Hindlimb muscle (tissue), 1 donor: ENCODE data around the gene ZFR. TPM values are rescaled to one million over a fixed set of nuclear protein-coding genes. Genes with fewer than 3 reads are reported as not detected.
"Not testable (repeated sequence)": the region's sequence is repeated elsewhere in the genome, so short reads cannot be mapped to it uniquely, and the experiment has no call there.

Source experiments
- DNase-seq: peaks from one replicate; pipeline ENCODE4 v3.0.0-alpha.2; 2013
- polyA plus RNA-seq: library from polyadenylated mRNA; unstranded; fragments of 120-200 nt; gene quantifications from one replicate; pipeline ENCODE4 v1.2.1, GENCODE V29; 2013; ENCODE audit not compliant: insufficient read length

Gene ZFR
- polyA plus RNA-seq: 79.3 TPM

- peak; percentile 96 for DNase-seq
Observed at GRCh38 chr5:32444431-32445286, at the start of gene ZFR. TSS of gene ZFR (minus strand) at chr5:32444740. CDS start at chr5:32444658, 82 bp downstream.

DNA sequence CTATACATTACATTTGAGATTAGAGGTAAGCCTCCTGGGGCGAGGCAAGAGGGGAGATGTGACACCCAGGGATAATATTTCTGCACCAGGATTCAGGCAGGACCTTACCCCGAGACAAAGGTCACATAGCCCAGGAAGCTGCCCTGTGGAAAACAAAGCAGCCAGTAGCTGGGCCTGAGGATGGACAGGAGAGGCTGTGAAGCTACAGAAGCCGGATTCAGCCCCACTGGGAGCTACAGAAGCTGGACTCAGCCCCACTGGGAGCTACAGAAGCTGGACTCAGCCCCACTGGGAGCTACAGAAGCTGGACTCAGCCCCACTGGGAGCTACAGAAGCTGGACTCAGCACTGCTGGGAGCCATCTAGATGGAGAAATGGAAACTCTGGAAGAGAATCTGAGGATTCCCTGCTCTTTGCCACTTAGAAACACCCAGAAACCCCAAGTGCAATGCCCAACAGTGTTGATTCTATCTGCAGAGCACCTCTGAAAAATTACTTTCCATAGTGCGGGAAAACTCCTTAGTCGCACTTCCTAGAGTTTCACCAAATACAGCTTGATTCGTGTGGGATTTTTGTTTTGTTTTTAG lies 46.5 kb upstream of the ZFR start:
- DNase-seq: no peak

DNA sequence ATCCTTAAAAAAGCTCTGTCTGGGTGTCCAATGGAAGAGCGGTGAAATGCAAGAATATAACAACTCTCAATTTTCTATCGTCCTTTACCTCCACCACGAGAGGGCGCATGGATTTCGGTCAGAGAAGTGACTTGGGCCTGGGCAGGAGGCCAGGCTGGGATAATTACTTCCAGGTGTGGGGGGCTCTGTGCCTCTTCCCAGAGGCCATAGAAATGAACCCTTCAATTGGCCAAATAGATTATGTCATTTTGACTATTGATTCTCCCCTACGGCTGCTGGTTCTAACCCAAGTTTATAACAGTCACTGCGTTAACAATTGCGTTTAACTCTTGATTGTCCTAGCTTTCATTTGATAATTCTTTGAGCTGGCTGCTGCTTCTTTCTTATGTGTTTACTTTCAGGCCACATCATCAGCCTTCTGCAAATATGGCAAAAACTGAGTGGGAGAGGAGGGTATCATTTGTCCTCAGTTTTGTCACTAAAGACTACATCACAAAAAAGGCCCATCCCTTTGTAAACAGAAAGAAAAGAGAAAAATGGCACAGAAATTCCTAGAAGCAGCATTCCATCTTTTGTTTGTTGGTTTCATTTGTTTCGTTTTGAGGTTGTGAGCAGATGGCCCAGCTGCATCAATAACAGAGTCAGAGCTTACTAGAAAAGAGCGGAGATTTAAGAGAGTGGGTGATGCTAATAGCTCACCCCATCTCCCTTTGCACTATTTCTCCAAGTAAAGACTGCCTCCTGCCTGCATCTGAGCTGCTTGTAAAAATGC lies 45.4 kb upstream of the ZFR start:
- peak; percentile 97 for DNase-seq

GRCh38 chr5:32487424-32487823 lies 42.9 kb upstream of the ZFR start:
- no peak for DNase-seq

- no peak for DNase-seq
Observed at GRCh38 chr5:32487008-32487407, 42.5 kb upstream of the ZFR start.

GRCh38 chr5:32482193-32482592 lies 37.7 kb upstream of the ZFR start:
- DNase-seq: no peak

GRCh38 chr5:32479096-32479495 lies 34.6 kb upstream of the ZFR start:
- DNase-seq: no peak

DNA sequence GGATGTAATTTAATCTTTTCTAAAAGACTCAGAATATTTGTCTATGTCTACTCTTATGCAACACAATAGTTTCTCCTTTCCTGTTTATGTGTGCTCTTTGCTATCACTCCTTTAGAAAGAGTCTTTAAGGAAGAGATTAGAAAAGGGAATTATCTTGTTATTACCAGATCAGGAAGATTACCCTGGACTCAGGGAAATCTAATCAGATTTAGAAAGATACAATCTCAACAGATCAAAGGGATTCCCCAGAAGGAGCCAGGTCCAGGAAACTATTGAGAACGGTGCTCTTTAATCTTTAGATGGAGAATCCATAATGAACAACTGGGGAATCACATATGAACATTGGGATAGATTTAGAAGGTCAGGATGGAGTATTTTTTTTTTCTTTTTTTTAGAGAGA lies 32.4 kb upstream of the ZFR start:
- no peak for DNase-seq

DNA sequence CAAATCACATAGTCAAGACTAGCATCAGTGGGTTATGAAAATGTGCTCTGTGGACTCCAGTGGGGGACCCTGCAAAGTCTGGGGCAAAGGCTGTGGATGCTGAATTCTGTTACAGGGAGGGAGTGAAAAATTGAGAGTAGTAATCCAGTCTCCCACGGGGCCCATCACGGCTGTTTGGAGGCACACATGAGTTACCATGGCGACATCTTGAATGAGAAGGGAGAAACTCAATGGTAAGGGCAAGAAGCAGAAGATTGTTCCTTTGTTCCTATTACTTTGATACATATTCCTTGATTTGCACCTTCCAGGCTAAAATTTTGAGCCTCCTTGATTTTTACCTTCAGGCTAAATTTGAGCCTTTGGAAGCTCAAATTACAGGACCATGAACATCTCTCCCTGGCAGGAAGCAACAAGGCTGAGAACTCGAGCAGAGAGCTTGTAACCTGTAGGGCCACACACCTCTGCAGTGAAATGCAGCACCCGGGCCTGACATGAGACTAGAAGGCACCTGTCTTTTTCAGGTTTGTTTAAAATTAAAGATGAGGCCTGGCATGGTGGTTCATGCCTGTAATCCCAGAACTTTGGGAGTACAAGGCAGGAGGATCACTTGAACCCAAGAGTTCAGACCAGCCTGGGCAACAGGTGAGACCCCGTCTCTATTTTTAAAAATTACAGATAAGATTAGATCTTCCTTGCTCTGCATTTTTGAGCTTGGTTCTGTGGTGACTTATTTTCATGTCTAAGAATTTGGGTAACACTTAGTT lies 31.0 kb upstream of the ZFR start:
- peak; percentile 15 for DNase-seq

DNA sequence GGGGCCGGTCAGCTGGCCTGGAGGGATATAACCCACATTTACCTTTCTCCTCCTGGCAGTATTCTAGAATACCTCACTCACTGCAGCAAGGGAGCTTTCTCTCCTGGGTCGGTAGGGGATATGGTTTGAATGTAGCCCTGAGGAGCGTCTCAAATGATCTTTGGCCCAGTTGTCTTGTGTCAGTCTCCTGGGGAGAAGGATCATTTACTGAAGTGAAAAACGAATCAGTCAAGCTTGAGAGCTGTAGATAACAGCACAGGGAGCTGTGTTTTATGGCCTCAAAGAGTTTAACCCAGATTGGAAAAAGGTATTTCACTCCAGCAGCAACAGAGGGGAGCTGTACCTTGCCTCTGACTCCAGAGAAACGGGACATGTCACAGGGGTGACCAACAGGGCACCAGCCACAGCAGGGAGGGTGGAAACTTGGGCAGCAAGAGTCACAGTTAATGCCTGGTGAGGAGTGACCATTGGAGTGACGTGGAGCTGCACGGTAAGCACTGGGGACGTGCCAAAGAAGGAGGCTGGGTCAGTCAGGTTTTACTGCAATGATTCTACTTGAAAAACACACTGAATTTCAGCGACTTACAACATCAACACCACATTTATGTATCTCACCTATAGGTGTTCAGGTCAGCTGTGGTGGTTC lies 29.8 kb upstream of the ZFR start:
- no peak for DNase-seq

GRCh38 chr5:32473072-32473471 lies 28.5 kb upstream of the ZFR start:
- DNase-seq: no peak

DNA sequence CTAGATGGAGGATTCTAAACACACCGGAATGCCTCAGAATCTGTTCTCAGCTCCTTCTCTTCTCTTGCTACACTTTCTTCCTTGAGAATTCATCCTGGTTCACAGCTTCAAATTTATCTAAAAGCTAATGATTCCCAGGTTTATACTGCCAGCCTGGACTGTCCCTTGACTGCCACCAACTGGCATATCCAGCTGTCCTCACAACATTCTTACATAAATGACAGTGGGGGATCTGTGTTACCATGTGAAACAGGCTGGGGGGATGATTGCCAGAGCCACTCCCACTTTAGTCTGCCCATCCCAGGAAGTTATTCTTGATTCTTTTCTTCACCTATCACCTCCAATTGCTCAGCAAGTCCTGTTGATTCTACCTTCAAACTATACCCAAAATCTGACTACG lies 27.2 kb upstream of the ZFR start:
- no peak for DNase-seq

GRCh38 chr5:32465076-32465475 lies 20.5 kb upstream of the ZFR start:
- no peak for DNase-seq

- no peak for DNase-seq
Observed at GRCh38 chr5:32462618-32463017, 18.1 kb upstream of the ZFR start.

GRCh38 chr5:32461441-32462120 lies 17.0 kb upstream of the ZFR start:
- DNase-seq: no peak

- DNase-seq: no peak
Observed at GRCh38 chr5:32460702-32461101, 16.2 kb upstream of the ZFR start.

DNA sequence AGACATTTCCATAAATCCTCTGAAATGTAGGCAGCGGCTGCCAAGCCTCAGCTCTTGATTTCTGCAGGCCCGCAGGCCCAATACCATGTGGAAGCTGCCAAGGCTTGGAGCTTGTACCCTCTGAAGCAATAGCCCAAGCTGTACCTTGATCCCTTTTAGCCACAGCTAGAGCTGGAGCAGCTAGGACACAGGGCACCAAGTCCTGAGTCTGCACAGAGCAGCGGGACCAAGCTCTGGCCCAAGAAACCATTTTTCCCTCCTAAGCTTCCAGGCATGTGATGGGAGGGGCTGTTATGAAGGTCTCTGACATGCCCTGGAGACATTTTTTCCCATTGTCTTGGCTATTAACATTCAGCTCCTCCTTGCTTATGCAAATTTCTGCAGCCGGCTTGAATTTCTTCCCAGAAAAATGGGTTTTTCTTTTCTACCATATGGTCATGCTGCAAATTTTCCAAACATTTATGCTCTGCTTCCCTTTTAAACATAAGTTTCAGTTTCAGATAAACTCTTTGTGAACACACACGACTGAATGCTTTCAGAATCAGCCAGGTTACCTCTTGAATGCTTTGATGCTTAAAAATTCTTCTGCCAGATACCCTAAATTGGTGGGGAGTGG lies 14.4 kb upstream of the ZFR start:
- DNase-seq: no peak

- no peak for DNase-seq
Observed at GRCh38 chr5:32455311-32455710, 10.8 kb upstream of the ZFR start.

- no peak for DNase-seq
Observed at GRCh38 chr5:32454821-32455220, 10.3 kb upstream of the ZFR start.

GRCh38 chr5:32453916-32454315 lies 9.4 kb upstream of the ZFR start:
- no peak for DNase-seq

DNA sequence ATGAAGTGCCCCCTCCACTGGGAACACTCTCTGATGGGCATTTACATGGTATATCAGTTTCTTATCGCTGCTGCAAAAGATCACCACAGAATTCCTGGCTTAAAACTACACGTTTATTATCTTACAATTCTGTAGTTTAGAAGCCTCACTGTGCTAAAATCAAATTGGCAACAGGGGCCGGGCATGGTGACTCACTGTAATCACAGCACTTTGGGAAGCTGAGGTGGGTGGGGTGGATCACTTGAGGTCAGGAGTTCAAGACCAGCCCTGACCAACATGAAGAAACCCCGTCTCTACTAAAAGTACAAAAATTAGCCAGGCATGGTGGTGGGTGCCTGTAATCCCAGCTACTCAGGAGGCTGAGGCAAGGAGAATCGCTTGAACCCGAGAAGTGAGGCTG lies 7.8 kb upstream of the ZFR start:
- not testable (repeated sequence) for DNase-seq
